ENCODE results near the gene GLIPR2.
"Not testable (repeated sequence)": the region's sequence is repeated elsewhere in the genome, so short reads cannot be mapped to it uniquely, and the experiment has no call there.

Gene GLIPR2

GRCh38 chr9:36145970-36146369 lies 9.4 kb downstream of the GLIPR2 start:
- no peak for DNase-seq

GRCh38 chr9:36146651-36147050 lies 10.1 kb downstream of the GLIPR2 start:
- no peak for DNase-seq

GRCh38 chr9:36147441-36148175 lies 11.1 kb downstream of the GLIPR2 start:
- no peak for DNase-seq

- peak; percentile 97 for DNase-seq
Measured at GRCh38 chr9:36148311-36149051, 11.9 kb downstream of the GLIPR2 start.

GRCh38 chr9:36149197-36149596 lies 12.7 kb downstream of the GLIPR2 start:
- DNase-seq: peak; percentile 65

- DNase-seq: peak; percentile 19
Measured at GRCh38 chr9:36150574-36151315, 14.2 kb downstream of the GLIPR2 start.

- peak; percentile 30 for DNase-seq
Measured at GRCh38 chr9:36151316-36152210, 15.0 kb downstream of the GLIPR2 start.

- no peak for DNase-seq
Measured at GRCh38 chr9:36152741-36153438, 16.4 kb downstream of the GLIPR2 start.

- DNase-seq: no peak
Measured at GRCh38 chr9:36153746-36154145, 17.2 kb downstream of the GLIPR2 start.

GRCh38 chr9:36154331-36154952 lies 17.9 kb downstream of the GLIPR2 start:
- DNase-seq: peak; percentile 63

GRCh38 chr9:36156116-36156515 lies 19.6 kb downstream of the GLIPR2 start:
- no peak for DNase-seq

- DNase-seq: no peak
Measured at GRCh38 chr9:36158122-36158521, 21.6 kb downstream of the GLIPR2 start.

- no peak for DNase-seq
Measured at GRCh38 chr9:36158917-36159316, 22.4 kb downstream of the GLIPR2 start.

GRCh38 chr9:36159509-36159908 lies 23.0 kb downstream of the GLIPR2 start:
- not testable (repeated sequence) for DNase-seq

GRCh38 chr9:36160126-36160525 lies 23.6 kb downstream of the GLIPR2 start:
- DNase-seq: not testable (repeated sequence)

- peak; percentile 41 for DNase-seq
Measured at GRCh38 chr9:36161187-36161586, 24.7 kb downstream of the GLIPR2 start.

- DNase-seq: no peak
Measured at GRCh38 chr9:36162211-36162738, 25.7 kb downstream of the GLIPR2 start.

- DNase-seq: peak; percentile 22
Measured at GRCh38 chr9:36163049-36163785, 26.7 kb downstream of the GLIPR2 start.

GRCh38 chr9:36163786-36164170 lies 27.2 kb downstream of the GLIPR2 start:
- peak; percentile 47 for DNase-seq

- no peak for DNase-seq
Measured at GRCh38 chr9:36164372-36164771, 27.8 kb downstream of the GLIPR2 start.

All from HCEC 1CT (cell line).